Stimulated activated CD4-positive, alpha-beta T cell treated with anti-CD3 and anti-CD28 coated beads, Interleukin-12 subunit alpha, Interleukin-12 subunit beta, amount 100 ng/mL, for 4 hours (primary cell): ENCODE results near the gene PCDHA5.

Source experiments
- DNase-seq: peaks from one replicate; pipeline ENCODE4 v3.0.0-alpha.2; 2020

PCDHA5 gene

DNA sequence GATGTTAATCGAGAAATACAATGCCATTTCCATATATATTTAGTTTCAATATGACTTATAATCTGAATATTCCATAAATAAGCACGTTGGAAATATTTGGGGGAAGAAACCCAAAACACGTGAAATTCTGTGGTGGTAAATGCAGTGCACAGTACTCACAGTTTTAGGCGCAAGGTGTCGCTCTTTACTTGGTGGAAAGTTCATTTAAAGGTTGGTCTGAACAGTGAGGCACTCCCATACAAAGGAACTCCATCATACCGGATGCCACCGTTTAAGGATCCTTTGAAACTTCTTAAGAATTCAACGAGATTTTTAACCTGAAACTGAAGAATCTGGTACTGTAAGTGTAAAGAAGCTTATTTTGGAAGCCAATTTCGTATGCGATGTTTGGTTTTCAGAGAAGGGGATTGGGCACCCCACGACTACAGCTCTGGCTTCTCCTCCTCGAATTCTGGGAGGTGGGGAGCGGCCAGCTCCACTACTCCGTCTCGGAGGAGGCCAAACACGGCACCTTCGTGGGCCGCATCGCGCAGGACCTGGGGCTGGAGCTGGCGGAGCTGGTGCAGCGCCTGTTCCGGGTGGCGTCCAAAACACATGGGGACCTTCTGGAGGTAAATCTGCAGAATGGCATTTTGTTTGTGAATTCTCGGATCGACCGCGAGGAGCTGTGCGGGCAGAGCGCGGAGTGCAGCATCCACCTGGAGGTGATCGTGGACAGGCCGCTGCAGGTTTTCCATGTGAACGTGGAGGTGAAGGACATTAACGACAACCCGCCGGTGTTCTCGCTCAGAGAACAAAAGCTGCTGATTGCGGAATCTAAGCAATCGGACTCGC is 47.5 kb downstream of the PCDHA5 start, which contains the start of gene PCDHA11:
TSS of gene PCDHA11 (plus strand) at position 237 of the 834 bp plus-strand sequence. CDS start at position 384, 147 bp downstream.
- no peak for DNase-seq

GRCh38 chr5:140869555-140869886 is 48.1 kb downstream of the PCDHA5 start:
- no peak for DNase-seq

GRCh38 chr5:140870221-140871201 is 49.1 kb downstream of the PCDHA5 start:
- no peak for DNase-seq
